IPS-NIHi11 (cell line): ENCODE measurements around the gene NBR1.
A peak's percentile ranks its signal among the peaks of the same experiment; 100 is the strongest.
"Not testable (repeated sequence)": the region's sequence is repeated elsewhere in the genome, so short reads cannot be mapped to it uniquely, and the experiment has no call there.

Experiments used
- DNase-seq: peaks from one replicate; pipeline ENCODE4 v3.0.0; 2012; ENCODE audit warnings: mixed read lengths, low spot score

NBR1 gene

GRCh38 chr17:43159232-43159631, 11.8 kb upstream of the NBR1 start:
- DNase-seq: not testable (repeated sequence)

GRCh38 chr17:43159957-43160356, 11.1 kb upstream of the NBR1 start:
- not testable (repeated sequence) for DNase-seq

- DNase-seq: not testable (repeated sequence)
Measured at GRCh38 chr17:43165971-43166370, 5.0 kb upstream of the NBR1 start.

DNA sequence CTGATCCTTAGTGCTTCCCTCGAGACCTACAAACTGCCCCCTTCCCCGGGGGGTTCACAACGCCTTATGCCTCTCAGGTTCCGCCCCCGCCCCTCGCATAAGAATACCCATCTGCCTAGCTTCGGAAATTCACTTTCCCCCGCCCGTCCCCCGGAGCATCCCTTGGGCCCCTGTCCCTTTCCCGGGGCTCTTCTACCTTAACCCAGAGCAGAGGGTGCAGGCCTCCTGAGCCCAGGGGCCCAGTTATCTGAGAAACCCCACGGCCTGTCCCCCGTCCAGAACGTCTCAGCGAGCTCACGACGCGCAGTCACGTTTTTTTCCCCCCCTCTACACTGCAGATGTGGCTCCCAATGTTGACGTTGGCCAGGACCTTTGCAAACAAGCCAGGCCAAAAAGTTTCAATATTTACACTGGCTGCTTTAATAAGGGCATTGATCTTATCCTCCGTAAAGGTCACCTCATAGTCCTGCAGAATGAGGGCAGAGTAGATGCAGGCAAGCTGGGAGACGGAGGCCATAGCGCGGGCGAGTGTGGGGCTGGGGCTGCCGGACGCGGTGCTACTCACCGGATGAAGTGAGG, 1.4 kb upstream of the NBR1 start:
- DNase-seq: peak; percentile 26

- peak; percentile 92 for DNase-seq
Measured at GRCh38 chr17:43170140-43170765, 761 bp upstream of the NBR1 start.

GRCh38 chr17:43171586-43172487, 823 bp downstream of the NBR1 start:
- no peak for DNase-seq

DNA sequence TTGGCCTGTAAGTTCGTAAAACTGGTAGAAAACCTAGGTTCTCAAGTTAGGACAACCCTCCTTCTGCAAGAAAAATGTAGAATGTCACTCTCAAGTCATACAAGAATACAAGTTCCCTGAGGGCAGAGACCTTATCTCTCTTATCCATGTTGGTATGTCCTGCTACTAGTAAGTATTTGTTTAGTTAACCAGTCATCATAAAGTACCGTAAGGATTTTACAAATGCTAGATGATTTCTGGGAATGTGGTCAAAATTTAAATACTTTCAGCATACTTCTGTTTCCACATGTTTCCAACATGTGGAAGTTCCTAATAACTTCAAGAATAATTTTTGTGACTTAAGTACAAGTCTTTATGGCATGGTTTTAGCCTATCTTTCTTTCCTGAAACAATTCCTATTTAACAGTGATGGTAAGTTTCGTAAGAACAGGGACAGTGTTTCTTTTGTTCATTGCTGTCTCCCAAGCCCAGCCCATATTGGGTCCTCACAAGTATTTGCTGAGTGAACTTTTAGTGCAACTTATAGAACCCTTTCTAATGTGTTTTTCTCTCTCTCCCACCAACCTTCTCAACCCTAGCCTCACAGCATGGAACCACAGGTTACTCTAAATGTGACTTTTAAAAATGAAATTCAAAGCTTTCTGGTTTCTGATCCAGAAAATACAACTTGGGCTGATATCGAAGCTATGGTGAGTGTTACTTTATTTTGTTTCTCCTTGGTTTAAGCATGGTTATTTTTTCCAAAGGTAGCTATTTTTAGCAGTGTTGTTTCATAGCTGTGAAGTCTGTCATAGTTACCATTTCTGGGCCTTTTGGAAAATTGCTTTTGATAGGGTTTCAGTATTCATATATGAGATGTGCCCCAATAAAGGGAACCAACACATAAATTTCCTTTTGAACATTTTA, 4.5 kb downstream of the NBR1 start:
- no peak for DNase-seq

DNA sequence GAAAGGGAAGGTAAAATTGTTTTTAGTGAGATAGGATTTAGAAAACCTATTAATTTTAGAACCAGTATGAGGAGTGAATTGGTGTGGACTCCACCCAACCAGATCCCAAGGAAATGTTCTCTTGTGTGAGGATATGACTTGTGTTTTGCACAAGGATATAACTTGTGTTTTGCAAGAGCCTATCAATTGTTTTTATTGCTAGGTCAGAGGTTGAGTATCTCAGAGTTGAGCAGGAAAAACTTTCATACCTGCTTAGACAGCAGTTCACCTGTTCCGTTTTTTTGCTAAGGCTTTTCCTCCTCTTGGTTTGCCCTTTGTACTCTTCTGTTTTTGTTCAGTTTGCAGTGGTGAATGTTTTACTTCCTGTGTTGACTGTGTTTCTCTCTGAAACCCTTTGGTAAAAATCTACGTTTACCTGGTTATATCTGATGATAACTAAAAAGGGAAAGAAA, 5.1 kb downstream of the NBR1 start:
- no peak for DNase-seq

GRCh38 chr17:43183921-43184320, 12.9 kb downstream of the NBR1 start:
- no peak for DNase-seq

- DNase-seq: not testable (repeated sequence)
Measured at GRCh38 chr17:43186656-43187055, 15.6 kb downstream of the NBR1 start.

DNA sequence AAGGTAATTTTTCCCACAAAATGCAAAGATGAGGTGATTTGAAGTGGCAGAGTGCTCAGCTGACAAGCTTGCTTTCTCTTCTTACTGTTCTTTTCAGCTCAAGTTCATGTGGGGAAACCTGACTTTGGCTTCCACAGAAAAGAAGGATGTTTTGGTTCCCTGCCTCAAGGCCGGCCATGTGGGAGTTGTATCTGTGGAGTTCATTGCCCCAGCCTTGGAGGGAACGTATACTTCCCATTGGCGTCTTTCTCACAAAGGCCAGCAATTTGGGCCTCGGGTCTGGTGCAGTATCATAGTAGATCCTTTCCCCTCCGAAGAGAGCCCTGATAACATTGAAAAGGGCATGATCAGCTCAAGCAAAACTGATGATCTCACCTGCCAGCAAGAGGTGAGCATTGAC, 22.2 kb downstream of the NBR1 start:
- no peak for DNase-seq

DNA sequence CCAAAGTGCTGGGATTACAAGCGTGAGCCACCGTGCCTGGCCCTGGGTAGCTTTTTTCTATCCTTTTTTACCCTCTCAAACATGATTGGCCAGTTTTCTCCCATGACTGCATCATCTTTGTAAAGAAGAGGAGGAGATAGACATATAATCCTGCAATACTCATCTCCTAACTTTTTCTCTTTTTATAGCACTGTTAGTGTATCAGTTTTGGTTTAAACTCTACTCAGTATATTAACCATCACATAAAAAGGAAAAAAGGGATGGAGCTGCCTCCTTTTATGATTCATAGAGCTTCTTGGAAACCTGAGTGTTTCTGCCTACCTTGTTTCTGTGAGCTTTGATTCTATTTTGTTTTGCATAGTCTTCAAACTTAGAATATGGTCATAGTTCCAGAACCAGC, 28.6 kb downstream of the NBR1 start:
- DNase-seq: no peak

DNA sequence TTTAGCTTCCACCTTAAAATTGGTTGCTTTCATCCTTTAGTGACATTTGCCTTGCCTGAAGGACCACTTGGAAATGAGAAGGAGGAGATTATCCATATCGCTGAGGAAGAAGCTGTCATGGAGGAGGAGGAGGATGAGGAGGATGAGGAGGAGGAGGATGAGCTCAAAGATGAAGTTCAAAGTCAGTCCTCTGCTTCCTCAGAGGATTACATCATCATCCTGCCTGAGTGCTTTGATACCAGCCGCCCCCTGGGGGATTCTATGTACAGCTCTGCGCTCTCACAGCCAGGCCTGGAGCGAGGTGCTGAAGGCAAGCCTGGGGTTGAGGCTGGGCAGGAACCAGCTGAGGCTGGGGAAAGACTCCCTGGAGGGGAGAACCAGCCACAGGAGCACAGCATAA, 29.1 kb downstream of the NBR1 start:
- DNase-seq: no peak

DNA sequence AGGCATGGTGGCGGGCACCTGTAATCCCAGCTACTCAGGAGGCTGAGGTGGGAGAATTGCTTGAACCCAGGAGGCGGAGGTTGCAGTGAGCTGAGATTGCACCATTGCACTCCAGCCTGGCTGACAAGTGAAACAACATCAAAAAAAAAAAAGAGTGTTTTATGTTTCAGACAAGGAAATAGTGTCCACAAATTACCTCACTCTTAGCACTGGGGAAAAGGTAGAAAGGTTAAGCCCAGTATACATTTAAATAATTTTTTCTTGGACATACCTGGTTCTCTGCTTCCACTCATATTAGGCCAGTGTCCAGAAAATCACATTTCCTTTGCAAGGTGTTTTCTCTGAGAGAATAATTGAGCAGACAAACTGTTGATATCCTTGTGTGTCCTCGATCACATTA, 32.0 kb downstream of the NBR1 start:
- DNase-seq: not testable (repeated sequence)

DNA sequence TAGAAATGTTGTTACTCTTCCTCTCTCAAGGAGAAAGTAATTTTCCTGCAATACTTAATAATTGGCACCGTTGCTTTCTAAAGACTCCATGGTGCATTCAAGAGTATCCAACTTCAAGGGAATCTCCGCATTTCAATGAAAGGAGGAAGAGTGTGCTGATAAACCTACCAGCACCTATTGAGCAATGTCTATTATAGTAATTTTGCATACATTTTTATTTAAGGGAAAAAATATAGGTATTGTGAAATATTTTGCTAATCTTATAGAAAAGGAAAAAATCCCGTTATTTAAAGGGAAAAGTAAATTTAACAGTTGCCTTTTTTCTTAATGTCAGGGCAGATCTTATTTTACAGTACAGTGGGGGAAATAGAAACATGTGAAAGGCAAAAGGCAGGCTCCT, 39.6 kb downstream of the NBR1 start:
- no peak for DNase-seq

DNA sequence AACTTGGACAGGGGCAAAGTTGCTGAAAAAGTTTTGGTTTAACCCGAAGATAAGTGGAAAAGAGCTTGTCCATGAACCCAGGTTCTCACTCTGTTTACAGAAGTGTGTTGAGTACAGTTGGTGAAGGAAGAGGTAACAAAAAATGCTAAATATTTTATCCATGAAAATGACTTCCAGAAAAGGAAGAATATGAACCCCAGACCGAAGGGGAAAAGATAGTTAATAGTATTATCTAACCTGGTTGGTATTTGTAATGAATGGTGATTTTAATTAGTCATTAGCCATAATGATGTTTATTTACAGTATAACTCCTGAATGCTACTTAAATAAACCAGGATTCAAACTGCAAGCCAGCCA, 40.1 kb downstream of the NBR1 start:
- no peak for DNase-seq

- peak; percentile 93 for DNase-seq
Measured at GRCh38 chr17:43211480-43212402, 40.7 kb downstream of the NBR1 start, which contains the start of gene TMEM106A. Gene TMEM106A (plus strand): TSS chr17:43211875. CDS start chr17:43213042, 1,167 bp downstream.

DNA sequence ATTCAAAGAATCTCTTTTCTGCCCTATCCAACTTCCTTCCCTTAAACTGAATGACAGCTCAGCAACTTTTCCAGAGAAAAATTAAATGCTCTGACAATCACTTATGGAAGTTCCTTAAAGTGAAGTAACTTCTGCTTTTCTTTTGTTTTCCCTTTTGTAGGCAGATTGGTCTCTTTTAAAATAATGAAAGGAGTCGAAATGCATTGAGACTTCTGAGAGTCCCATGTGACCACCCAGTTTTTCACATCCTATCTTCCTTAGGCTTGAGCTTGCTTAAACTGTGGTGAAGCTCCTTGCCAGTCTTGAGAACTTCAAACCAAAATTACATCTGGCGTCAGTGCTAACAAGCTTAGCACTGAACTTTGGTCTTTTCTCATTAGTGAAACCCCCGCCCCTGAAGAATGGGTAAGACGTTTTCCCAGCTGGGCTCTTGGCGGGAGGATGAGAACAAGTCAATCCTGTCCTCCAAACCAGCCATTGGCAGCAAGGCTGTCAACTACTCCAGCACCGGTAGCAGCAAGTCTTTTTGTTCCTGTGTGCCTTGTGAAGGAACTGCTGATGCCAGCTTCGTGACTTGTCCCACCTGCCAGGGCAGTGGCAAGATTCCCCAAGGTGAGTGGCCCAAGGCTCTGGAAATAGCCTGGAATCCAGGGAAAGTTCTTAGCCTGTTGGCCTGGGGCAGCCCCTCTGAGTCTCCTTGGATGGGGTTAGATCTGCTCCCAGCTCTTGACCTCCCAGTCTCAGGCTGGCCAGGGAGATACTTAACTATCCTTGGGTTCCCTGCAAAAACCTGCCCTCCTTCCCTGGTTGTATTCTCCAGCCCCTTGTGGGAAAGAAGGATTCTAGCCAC, 41.9 kb downstream of the NBR1 start:
- no peak for DNase-seq

DNA sequence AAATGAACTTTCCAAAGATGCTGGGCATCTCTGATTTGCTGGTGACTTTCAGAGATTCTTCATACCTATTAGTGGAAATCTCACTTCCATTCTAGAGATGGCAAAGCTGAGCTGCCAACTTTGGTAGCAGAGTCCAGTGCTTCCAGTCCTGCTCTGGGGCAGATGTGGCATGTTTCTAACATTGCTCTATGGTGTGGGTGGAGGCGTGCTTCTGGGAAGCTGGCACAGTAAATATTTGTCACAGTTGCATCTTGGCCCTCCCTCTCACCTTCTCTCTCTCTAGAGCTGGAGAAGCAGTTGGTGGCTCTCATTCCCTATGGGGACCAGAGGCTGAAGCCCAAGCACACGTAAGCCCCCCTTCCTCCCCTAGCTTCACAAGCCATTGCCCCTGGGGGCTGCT, 42.5 kb downstream of the NBR1 start:
- DNase-seq: no peak

GRCh38 chr17:43215341-43215740, 44.3 kb downstream of the NBR1 start:
- no peak for DNase-seq
